Hematopoietic multipotent progenitor cell treated with erythropoietin and hydrocortisone succinate and interleukin-3 and kit ligand, for 8 days (in vitro differentiated cells): Measurements from ENCODE around the gene ABHD17A.

Experiments used
- DNase-seq: peaks from one replicate; pipeline ENCODE4 v3.0.0-alpha.2; 2015

The ABHD17A gene

DNA sequence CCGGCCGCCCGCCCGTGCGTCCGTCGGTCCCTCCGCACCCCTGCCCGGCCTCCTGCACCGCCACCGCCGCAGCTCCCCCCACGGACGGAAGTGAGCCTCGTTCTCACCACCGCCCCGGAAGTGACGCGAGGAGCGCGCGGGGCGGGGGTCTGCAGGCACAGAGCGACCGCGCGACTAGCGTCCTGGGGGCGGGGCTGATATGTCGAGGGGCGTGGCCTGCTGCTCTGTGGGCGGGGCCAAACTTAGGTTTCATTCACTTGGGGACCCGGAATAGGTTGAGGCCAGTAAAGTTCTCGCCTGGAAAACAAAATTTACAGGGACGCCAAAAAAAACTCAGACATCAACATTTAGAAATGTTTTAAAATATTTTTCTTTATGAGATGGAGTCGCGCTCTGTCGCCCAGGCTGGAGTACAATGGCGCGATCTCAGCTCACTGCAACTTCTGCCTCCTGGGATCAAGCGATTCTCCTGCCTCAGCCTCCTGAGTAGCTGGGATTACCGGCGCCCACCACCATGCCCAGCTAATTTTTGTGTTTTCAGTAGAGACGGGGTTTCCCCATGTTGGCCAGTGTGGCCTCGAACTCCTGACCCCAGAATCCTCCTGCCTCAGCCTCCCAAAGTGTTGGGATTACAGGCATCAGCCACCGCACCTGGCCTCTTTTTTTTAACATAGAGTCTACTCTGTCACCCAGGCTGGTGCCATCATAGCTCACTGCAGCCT is at the start of gene ABHD17A:
ABHD17A (minus strand) TSS at position 99 of the 722 bp plus-strand sequence. CDS start 3,930 bp downstream, outside the sequence.
- DNase-seq, result peak; percentile 94

DNA sequence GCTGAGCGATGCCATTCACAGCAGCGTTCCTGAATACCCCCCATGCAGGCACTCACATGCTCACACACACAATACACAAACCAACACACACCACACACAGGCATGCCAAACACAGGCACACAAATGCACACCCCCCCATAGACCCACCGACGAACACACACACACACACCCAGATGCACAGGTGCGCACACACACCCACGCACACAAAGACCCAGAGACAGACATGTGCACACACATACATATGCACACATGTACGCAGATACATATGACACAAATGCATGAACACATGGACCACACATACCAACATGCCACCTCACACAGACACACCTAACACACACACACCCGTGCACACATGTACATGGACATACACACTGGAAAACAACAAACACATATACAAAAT is 48.6 kb upstream of the ABHD17A start:
- DNase-seq, result no peak

DNA sequence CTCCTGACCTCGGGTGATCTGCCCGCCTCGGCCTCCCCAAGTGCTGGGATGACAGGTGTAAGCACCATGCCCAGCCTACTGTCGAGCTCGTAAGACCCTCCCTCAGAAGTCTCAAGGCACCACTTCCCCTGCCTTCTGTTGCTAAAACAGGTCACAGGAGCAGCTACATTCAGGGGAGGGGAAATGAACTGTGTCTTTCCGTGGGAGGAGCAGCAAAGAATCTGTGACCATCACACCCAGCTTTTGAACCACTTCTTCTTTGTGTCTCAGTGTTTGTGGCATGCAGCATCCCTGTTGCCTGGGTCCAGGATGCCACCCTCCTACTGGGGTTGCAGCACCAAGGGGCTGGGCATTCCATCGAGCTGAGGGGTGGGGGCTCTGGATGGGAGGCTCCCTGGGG is 47.9 kb upstream of the ABHD17A start:
- DNase-seq, result no peak

DNA sequence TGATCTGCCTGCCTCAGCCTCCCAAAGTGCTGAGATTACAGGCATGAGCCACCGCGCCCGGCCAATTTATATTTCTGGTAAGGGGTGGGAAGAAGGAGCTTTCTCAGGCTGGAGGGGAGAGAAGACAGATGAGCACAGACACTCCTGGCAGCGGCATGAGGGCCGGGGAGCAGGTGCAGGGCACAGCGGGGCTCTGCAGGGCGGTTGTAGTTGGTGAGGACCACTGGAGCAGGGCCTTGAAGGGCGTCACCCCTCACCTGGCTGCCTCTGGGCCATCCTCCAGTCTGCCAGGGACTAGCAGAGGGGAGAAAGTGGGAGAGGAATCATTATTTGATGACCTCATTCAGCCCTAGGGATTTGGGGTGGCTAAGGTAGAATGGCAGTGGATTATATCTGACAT is 47.1 kb upstream of the ABHD17A start:
- DNase-seq, result no peak

DNA sequence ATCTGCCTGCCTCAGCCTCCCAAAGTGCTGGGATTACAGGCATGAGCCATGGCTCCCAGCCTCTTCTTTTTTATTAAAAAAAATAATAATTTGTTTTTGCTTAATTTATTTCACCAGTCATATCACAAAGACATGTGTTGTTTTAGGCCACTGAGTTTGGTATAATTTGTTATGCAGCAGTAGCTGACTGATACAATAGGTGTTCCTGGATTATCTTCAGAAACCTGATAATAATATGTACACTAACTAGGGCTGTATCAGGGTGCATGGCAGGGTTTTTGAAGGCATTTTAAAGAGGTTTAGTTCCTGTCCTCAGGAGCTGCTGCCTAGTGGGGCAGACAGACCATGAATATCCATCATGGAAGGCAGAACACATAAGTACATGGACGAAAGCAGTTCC is 46.1 kb upstream of the ABHD17A start:
- no peak for DNase-seq

DNA sequence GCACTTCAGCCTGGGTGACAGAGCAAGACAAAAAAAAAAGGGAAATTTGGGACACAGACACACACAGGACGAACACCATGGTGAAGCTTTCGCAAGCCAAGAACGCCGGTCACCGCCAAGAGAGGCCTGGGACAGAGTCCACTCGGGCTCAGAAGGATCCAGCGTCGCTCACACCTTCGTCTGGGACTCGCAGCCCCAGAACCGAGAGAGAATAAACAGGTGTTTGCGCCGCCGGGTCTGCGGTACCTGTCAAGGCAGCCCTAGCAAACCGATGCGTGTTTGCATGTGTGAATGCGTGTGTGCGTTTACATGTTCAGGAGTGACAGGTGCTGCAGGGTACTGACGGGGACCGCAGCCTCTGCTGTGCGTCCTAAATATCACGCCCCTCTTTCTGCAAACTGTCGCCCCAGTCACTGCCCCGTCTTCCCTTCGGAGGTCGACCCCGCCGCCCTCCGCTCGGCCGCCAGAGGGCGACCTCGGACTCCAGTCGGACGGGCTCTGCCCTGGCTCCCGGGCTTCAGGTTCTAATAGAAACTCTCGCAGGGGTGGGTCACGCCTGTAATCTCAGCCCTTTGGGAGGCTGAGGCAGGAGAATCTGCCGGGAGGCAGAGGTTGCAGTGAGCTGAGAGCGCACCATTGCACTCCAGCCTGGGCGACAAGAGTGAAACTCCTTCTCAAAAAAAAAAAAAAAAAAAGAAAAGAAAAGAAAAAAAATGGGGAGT is 43.9 kb upstream of the ABHD17A start:
- DNase-seq, result peak; percentile 76

DNA sequence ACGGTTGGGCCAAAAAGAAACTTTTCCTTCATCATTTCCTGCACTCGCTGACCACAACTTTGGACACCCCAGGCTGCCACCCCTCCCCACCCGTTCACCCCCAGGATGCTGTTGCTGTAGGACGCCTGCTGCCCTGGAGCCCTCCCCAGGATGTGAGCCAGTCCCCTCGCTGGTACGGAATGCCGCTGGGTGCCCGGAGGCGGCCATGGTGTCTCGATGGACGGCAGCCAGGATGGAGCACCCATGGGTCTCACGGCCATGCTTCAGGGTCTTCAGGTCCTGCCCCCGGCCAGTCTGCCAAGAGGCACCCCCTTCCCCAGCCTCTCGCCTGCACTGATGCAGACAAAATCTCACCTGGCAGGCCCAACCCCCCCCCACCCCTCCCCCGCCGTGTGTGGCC is 40.2 kb upstream of the ABHD17A start:
- DNase-seq, result no peak

DNA sequence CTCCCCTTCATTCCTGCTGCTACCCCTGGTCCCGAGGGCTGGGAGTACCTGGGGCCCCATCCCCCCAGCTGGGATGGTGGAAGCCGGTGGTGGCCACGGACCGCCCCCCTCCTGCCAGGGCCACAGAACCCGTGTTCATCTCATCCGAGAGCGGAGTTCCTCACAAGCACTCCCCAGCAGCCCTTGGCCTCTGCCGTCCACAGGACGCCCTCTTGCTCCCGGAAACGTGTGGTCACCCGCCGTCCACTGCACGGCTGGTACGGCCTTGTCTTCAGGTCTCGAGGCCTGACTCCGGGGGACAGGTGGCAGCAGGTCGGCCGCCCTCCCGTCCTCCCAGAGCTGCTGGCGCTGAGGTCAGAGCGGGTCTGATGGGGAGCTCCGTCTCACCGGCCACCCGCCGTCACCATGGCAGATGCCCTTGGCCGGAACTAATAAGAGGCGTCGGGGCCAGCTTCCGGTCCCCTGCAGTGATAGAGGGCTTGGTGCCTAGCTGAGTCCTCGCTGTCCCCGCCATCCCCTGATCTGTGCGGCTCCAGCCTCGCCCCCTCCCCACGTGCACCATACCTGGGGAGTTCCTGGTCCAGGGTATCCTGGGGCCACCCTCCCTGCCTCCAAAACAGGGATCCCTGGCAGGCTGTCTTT is 39.1 kb upstream of the ABHD17A start:
- DNase-seq, result no peak

DNA sequence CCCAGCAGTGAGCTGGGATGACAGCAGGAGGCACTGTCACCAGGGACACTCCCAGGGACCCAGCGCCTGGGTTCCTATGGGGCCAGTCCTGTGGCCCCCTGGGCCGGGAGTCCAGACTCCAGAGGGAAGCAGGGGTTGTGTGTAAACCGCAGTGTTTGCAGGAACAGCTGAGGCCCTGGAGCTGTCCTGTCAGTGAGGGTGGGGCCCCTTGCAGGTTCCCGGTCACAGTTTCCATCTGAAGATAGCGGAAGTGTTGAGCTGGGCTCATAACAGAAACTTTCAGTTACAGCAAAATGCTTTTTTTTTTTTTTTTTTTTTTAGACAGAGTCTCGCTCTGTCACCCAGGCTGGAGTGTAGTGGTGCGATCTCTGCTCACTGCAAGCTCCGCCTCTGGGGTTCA is 38.0 kb upstream of the ABHD17A start:
- DNase-seq, result no peak

DNA sequence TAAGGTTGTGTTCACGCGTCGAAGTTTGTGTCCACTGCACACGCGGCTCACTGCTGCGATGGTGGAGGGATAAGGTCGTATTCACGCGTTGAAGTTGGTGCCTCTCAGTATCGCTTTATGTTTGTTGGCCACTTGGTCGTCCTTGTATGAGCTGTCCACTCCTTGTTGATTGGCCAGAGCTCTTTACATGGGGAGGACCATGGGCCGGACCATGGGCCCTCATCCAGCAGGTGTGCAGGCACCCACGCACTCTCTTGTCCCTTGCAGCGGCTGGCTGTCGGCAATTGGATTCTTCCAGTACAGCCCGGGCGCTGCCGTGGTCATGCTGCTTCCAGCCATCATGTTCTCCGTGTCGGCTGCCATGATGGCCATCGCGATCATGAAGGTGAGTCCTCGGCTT is 37.5 kb upstream of the ABHD17A start:
- DNase-seq, result no peak

DNA sequence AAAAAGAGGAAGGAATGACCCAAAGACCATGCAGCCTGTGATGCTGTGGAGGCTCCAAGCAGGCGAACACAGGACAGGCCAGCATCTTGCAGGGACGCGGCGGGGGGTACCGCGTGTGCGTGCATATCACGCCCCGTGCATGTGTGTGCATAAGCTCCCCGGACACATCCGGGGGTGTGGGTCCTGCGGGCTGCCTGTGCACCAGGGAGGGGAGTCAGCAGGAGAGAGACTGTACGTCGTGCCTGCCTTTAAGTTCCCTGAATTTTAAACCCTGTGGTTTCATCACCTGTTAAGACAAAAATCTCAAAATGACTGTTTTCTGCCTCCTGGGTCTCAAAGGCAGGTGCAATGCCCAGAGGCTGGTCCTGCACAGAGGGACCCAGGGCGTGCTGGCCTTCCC is 36.5 kb upstream of the ABHD17A start:
- DNase-seq, result no peak

DNA sequence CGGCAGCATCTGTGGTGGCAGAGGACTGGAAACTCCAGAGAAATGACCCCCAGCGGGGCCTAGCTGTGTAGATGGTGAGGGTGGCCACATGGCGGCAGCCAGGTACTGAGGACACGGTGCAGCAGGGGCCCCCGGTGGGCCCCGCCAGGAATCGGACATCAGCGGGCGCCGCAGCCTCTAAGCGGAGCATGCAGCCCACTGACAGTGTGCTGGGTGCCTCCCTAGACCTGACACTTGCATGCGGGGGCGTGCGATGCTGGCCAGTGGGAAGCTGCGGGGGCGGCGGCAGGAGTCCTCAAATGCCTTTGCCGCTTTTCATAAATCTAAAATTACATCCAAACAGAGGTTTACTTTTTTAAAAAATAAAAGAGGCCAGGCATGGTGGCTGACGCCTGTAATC is 36.0 kb upstream of the ABHD17A start:
- no peak for DNase-seq

DNA sequence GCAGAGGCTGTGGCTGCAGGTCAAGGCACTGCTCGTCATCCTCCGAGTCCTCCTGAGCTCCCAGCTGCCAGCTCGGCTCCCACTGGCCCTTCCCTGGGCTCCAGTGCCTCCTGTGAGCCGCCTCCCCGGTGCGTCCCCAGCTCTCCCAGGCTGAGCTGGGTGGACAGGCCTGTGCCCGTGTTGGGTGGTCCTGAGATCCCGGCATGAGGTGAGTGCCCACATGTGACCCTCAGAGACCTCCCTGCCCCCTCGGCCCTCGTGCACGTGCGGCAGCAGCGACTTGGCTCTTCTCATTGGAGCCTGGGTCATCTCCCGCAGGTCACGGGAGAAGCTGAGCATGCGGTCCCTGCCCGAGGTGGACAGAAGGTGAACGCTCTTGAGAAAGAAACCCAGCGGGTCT is 35.3 kb upstream of the ABHD17A start:
- no peak for DNase-seq

DNA sequence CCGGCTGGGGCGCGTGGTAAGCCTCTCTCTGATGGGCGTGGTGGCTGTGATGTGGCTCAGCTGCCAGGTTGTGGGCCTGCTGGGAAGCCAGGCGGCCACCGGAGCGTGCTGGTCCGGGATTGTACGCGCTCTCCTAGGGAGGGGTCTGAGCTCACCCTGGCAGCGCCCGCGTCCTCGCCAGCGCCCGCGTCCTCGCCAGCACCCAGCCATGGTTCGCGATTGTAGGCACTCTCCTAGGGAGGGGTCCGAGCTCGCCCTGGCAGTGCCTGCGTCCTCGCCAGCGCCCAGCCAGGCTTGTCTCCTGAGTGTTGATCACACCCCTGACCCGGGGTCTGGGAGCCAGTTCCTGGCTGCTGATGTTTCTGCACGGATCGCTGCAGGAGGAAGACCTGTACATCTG is 33.7 kb upstream of the ABHD17A start:
- DNase-seq, result no peak

DNA sequence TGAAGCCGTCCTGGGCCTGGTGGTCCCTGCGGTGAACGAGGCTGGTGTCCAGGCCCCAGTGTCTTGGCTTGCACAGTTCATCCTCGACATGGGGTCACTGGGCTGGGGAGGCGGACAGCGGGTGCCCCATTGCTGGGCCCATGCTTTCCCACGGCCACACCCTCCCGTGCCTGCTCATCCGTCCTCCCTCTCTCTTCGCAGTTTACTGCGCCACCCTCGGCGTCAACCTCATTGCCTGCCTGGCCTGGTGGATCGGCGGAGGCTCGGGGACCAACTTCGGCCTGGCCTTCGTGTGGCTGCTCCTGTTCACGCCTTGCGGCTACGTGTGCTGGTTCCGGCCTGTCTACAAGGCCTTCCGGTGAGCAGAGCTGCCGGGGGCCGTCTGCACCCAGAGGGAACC is 32.6 kb upstream of the ABHD17A start:
- DNase-seq, result no peak

DNA sequence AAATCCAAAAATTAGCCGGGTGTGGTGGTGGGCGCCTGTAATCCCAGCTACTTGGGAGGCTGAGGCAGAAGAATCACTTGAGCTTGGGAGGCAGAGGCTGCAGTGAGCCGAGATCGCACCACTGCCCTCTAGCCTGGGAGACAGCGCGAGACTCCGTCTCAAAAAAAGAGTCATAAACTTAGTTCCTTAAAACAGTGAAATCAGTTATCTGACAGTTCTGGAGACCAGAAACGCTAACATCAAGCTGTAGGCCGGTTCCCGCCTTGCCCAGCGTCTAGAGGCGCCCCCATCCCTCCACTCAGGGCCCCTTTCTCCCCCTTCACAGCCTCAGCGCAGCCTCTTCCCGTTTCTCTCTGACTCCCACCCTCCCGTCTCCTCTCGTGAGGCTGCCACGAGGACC is 31.9 kb upstream of the ABHD17A start:
- DNase-seq, result no peak

DNA sequence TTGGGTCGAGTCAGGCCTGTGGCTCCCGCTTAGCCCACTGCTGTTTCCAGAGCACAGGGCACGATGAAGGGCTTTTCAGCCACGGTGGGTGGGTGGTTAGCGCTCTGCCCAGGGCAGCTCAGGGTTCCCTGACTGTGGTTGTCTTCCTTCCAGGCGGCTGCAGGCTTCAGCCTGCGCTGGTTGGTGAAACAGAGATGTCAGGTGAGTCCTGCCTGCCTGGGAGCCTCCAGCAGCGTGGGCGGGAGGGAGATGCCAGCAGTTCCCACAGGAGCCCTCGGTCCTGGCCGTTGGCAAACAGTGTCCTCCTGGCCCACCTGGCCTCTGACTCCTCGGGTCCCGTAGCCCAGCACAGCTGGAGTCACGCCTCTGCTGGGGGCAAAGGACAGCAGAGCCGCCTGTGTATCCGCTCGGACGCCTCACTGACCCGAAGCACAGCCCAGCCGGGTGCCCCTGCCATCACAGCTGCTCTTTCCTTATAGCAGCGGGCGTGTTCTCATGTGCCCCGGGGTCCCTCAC is 29.6 kb upstream of the ABHD17A start:
- no peak for DNase-seq

DNA sequence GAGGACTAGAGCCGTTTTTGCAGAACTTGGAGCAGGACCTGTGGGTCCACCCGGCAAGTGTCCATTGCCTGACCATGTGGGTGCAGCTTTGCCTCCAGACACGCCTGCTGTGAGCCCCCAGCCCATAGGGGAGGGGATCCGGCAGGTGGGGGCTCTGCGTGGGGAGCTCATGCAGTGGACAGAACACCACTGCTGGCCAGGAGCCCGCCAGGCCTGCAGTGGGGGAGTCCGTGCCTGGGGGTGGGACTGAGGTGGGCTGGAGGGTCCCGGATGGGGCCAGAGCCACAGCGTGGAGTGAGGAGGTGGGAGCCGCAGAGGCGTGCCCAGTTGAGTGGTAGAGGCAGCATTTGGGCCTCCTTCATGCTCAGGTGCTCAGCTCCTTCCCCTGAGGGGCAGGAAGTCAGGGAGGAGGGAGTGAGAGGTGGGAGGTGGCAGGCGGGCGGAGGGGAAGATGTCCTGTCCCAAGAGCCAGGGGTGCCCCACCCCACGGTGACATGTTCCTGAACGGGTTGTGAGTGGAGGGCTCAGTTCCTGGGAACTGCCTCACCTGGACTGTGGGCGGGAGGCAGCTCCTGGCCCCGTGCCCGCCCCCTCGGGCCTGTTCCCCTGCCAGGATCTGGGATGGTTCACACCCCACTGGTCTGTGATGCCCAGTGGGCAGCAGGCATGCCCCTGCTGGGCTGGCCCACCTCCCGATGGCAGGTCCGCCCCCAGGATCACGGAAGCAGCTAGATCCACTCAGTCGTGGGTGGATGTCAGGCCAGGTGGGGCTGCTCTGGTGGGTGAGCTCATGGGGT is 28.7 kb upstream of the ABHD17A start:
- no peak for DNase-seq

DNA sequence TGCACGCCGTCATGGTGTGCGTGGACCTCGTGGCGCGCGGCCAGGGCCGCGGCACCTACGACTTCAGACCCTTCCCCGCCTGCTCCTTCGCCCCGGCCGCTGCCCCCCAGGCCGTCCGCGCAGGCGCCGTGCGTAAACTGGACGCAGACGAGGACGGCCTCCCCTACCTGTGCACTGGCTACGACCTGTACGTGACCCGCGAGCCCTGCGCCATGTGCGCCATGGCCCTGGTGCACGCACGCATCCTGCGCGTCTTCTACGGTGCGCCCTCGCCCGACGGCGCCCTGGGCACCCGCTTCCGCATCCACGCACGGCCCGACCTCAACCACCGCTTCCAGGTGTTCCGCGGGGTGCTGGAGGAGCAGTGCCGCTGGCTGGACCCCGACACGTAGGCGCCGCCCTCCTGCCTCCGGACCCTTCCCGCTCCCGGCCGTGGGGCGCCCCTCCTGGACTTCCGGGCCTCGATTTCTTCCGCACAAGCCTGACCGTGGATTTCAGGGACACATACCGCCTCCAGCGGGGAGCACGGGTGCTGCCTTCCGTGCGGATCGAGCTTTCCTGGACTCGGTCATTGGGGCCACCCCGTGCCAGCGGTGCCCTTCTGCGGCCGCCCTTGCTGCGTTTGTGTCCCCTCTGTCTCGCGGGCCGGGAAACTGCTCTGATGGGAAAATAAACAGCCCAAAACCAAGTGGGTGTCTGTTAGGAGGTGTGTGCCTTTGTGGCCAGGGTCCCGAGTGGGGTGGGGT is 27.6 kb upstream of the ABHD17A start:
- DNase-seq, result no peak

DNA sequence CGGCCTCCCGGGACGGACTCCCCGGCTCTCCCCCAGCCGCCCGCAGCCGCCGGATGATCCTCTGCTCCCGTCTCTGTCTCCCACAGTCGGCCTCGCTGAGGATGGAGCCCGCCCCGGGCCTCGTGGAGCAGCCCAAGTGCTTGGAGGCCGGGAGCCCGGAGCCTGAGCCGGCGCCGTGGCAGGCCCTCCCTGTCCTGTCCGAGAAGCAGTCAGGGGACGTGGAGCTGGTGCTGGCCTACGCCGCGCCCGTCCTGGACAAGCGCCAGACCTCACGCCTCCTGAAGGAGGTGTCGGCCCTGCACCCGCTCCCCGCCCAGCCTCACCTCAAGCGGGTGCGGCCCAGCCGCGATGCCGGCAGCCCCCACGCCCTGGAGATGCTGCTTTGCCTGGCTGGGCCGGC is 26.7 kb upstream of the ABHD17A start:
- no peak for DNase-seq

DNA sequence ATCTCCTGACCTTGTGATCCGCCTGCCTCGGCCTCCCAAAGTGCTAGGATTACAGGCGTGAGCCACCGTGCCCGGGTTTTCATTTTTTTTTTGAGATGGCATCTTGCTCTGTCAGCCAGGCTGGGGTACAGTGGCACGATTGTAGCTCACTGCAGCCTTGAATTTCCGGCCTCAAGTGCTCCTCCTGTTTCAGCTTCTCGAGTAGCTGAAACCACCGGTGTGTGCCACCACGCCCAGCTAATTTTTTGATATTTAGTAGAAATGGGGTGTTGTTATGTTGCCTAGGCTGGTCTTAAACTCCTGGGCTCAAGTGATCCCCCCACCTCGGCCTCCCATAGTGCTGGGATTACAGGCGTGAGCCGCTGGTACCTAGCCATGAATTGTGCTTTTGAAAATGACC is 25.8 kb upstream of the ABHD17A start:
- no peak for DNase-seq

DNA sequence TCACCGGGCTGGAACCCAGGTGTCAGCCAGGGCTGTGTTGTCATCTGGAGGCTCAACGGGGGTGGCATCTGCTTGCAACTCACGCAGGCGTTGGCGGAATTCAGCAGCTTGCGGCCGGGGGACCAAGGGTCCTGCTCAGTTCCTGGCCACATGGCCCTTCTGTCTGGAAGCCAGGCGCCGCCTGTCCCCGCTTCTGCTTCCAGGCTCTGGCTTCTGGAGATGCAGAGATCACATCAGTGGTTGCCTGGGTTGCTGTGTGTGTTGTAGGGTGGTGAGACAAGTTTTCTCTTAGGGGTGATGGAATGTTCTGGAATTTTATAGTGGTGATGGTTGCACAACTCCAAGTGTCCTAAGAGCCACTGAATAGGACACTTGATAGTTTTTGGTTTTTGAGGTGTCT is 24.9 kb upstream of the ABHD17A start:
- no peak for DNase-seq

DNA sequence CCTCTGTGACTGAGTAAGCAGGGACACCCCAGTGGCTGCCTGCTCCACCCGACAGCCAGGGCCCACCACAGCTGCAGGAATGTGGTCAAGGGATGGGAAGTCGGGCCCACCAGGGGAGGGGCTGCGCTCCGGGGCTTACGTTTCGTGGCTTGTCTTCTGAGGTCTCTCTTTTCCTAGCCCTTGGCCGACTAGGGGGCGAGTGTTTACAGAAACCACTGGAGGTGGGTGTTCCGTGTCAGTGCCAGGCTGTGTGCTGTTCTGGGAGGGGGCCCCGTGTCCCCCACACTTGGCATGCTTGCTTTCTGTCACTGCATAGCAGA is 24.4 kb upstream of the ABHD17A start:
- no peak for DNase-seq
